ENCODE results near the gene SGCE.
A peak's percentile ranks its signal among the peaks of the same experiment; 100 is the strongest.

SGCE gene

DNA sequence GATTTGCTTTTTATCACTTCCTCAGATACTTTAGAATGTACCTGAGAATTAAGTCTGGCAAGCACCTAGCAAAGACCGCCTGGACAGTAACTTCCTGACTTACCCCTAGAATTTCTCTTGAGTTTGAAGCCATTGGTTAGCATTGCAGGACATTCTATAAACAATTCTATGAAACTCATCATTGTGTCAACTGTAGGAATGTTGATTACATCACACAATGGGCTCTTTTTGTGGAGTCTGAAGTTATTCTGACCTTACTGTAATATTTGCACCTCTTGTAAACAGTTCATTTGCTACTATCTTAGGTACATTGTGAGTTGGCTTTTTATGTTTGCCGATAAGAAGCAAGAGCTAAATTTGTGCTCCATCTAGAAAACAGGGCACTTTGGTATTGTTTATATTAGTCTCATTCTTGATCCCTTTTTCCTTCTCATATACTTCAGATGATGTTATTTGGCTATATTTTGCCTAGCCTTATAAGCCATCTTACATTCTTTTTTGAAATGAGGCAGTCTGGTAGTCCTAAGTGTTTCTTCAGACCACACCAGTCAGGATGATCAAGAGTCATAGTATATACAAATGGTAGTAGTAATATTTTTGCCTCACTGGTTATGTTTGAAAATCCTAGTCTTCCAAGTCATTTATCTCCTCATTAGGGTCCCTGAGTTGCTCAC is 94.0 kb downstream of the SGCE start:
- peak; percentile 32 for DNase-seq

DNA sequence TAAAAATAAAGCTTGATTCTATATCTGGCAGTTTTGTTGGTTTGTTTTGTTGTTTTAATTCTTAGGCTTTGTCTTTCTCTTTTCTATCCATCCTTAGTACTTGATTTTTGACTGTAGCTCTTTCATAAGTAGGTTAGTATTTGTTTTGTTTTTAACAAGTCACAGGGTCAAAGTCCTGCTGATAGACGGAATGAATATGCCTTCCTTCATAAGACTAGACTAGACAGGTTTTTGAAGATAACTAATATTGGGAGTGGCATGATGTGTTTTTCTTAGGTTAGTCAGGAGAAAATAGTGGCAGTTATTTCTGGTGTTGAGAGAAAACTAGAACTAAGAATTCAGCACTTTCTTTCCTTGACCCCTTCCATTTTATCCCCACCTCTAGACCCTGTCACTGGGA is 96.0 kb downstream of the SGCE start:
- DNase-seq, result no peak

- DNase-seq, result no peak
These were observed 98.7 kb downstream of the SGCE start for GRCh38 chr7:94557215-94557614.

DNA sequence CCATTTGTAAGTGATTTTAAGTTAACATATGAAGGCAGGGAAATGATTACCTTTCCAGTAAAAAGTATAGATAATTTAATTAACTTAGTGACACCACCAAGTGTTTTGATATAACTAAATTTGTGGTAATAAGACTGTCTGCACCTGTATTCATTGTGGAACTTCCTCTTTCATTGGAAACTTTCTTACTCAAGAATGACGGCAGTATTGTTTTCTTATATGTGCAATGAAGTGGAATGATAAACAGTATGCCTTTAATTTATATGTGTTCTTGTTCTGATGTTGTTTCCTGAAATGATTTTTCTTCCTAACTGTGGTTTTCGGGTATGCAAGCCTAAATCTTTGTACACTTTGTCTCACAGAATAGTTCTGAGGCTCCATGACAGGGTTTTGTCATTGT is 99.9 kb downstream of the SGCE start:
- no peak for DNase-seq

- DNase-seq, result no peak
These were observed 108.8 kb downstream of the SGCE start for GRCh38 chr7:94547126-94547525.

DNA sequence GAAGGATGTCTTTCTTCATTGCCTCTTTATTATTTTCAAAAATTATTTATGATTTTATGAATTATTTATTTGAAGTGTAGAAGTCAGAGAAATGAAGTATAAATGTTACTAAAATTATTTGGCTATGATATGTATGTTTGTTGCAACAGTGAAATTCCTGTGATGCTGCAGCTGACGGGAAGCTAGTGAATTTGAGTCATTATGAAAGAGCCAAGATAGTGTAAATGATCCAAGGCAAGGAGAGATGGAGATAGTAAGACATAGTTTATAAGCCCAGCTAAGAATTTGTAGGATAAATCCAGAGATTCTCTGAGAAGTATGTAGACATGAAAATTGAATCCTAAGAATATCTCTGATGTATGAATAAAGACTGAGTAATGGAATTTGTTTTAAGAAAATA is 115.5 kb downstream of the SGCE start:
- DNase-seq, result no peak

Measured in fibroblast of skin of right quadriceps (primary cell).